Fibroblast of lung (primary cell): ENCODE measurements around the gene RTP1.

Experiments used
- EZH2 ChIP-seq: IDR thresholded peaks from 2 replicates; pipeline ENCODE4 v1.5.1; 2012; ENCODE audit warnings: low read length, control low read depth, mild to moderate bottlenecking; ENCODE audit errors: missing control alignments
- TF ChIP-seq, protein P1 (sequence below), 2 donors: IDR thresholded peaks in 1 of 2; conservative IDR thresholded peaks in 1 of 2; 1 replicate in 1 of 2; 2 replicates in 1 of 2; pipeline ENCODE4 v1.5.1; 2011 to 2012; ENCODE audit warnings: low read length in 2 of 2, control low read depth in 1 of 2, inconsistent platforms in 1 of 2, low read depth in 1 of 2, mild to moderate bottlenecking in 1 of 2

DNA sequence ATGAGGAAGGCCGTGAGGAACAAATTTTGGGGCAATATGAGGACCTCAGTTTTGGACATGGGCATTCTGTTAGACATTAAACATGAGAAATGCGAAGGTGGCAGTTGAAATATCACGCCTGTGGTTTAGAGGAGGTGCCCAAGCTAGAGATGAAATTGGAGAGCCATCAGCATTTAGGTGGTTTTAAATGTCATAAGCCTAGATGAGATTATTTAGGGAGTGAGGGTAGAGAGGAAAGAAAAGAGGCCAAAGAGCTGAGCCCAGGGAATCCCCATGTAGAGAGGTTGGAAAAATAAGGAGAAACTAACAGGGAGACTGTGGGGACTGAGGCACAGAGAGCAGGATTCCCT, 14.9 kb downstream of the RTP1 start:
- TF ChIP-seq, protein P1, sequence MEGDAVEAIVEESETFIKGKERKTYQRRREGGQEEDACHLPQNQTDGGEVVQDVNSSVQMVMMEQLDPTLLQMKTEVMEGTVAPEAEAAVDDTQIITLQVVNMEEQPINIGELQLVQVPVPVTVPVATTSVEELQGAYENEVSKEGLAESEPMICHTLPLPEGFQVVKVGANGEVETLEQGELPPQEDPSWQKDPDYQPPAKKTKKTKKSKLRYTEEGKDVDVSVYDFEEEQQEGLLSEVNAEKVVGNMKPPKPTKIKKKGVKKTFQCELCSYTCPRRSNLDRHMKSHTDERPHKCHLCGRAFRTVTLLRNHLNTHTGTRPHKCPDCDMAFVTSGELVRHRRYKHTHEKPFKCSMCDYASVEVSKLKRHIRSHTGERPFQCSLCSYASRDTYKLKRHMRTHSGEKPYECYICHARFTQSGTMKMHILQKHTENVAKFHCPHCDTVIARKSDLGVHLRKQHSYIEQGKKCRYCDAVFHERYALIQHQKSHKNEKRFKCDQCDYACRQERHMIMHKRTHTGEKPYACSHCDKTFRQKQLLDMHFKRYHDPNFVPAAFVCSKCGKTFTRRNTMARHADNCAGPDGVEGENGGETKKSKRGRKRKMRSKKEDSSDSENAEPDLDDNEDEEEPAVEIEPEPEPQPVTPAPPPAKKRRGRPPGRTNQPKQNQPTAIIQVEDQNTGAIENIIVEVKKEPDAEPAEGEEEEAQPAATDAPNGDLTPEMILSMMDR (conservative IDR thresholded peaks at IDR 0.05 in 1 of 2, IDR thresholded peaks at IDR 0.05 in 1 of 2; ENCODE audit: low read depth in 1 of 2, low read length in 2 of 2): no peak
- TF ChIP-seq EZH2: no peak
